ENCODE measurements around the gene ZFYVE16. TPM values are rescaled to one million over a fixed set of nuclear protein-coding genes. Genes with fewer than 3 reads are reported as not detected.

Gene ZFYVE16
- total and polyA plus RNA-seq, 2 of the 4 experiments (the other 2 are of a cell fraction) = 5.3 to 11.1 TPM

GRCh38 chr5:80509362-80509761, 101.5 kb downstream of the ZFYVE16 start:
- Histone ChIP-seq H4K91ac (ENCODE audit: insufficient read depth, low read depth, low read length) (no peak overlapping the region), H4K5ac (ENCODE audit: low read depth, low read length) (no peak overlapping the region), H3K4ac (ENCODE audit: low read depth, low read length) (no peak overlapping the region), H3K18ac (ENCODE audit: low read depth, low read length) (no peak overlapping the region), H3K9me1 (ENCODE audit: insufficient read depth, low read length) (no peaks in the 10 kb centered on the region), H2BK20ac (ENCODE audit: low read depth, low read length) (no peak overlapping the region), H3K27me3 (ENCODE audit: control insufficient read depth, insufficient read depth, low read length) (no peaks in the 10 kb centered on the region), H2AFZ (replicated peaks; ENCODE audit: low read length, poor library complexity) (no peak overlapping the region), H2AK5ac (ENCODE audit: low read depth, low read length) (no peak overlapping the region), H2BK120ac (ENCODE audit: low read depth, low read length) (no peak overlapping the region), H4K20me1 (ENCODE audit: insufficient read depth, low read length) (no peaks in the 10 kb centered on the region), H3K56ac (ENCODE audit: extremely low read depth, insufficient read depth, low read length) (no peak overlapping the region), H3K4me2 (ENCODE audit: low read depth, low read length) (no peak overlapping the region), H3K23ac (ENCODE audit: low read depth, low read length) (no peak overlapping the region), H3K36me3 (ENCODE audit: control insufficient read depth, insufficient read depth, low read length) (0 out of 2 replicates have a peak, but pooled peaks cover 3% of the 10 kb centered on the region), H3K4me1 (ENCODE audit: control insufficient read depth, insufficient read depth, low read length) (no peaks in the 10 kb centered on the region), H2BK5ac (ENCODE audit: low read depth, low read length, poor library complexity, severe bottlenecking) (no peak overlapping the region), H3K4me3 (ENCODE audit: insufficient read depth, low read depth, low read length) (no peak overlapping the region), H3K9me3 (ENCODE audit: control insufficient read depth, insufficient read depth, low read length) (no peaks in the 10 kb centered on the region), H4K8ac (ENCODE audit: low read depth in 2 of 2, low read length in 2 of 2) (no peak overlapping the region), H2BK15ac (ENCODE audit: low read depth, low read length) (no peak overlapping the region), H3K79me1 (ENCODE audit: low read depth in 1 of 2, low read length in 2 of 2) (no peaks in the 10 kb centered on the region), H2AK9ac (replicated peaks; ENCODE audit: low read depth, low read length, poor library complexity) (no peak overlapping the region), H3K27ac (ENCODE audit: insufficient read depth, low read length) (no peak overlapping the region), H3K14ac (replicated peaks; ENCODE audit: low read depth, low read length) (no peak overlapping the region), H3K9ac (ENCODE audit: low read depth, low read length) (no peak overlapping the region)
- no peak for TF ChIP-seq CEBPB (IDR thresholded peaks at IDR 0.05; ENCODE audit: low read depth, low read length)
- TF ChIP-seq CTCF (conservative IDR thresholded peaks at IDR 0.05; ENCODE audit: low read depth, low read length) = no peak
- TF ChIP-seq MAFK (IDR thresholded peaks at IDR 0.05; ENCODE audit: low read depth, low read length) = no peak
- TF ChIP-seq MAZ (IDR thresholded peaks at IDR 0.05; ENCODE audit: borderline replicate concordance, low read depth, low read length) = no peak
- no peak for TF ChIP-seq MXI1 (IDR thresholded peaks at IDR 0.05; ENCODE audit: borderline replicate concordance, low read depth, low read length)
- no peak for TF ChIP-seq USF2 (IDR thresholded peaks at IDR 0.05; ENCODE audit: low read depth, low read length)
- TF ChIP-seq CHD1 (IDR thresholded peaks at IDR 0.05; ENCODE audit: low read depth, low read length) = no peak
- TF ChIP-seq RAD21 (IDR thresholded peaks at IDR 0.05; ENCODE audit: low read length) = no peak
- TF ChIP-seq POLR2A (IDR thresholded peaks at IDR 0.05; ENCODE audit: low read depth, low read length) = no peak
- no peak for TF ChIP-seq NFE2L2 (IDR thresholded peaks at IDR 0.05; ENCODE audit: low read depth, low read length)
- TF ChIP-seq SMC3 (IDR thresholded peaks at IDR 0.05; ENCODE audit: low read depth, low read length) = no peak
- intact Hi-C loops (cut with micrococcal nuclease) (no loop called here), dilution Hi-C loops (cut with HindIII; ENCODE audit: low sequenced_read_pairs, unreplicated experiment) (no loop called here), in situ Hi-C loops (cut with MboI; ENCODE audit: low sequenced_read_pairs) (no loop called here)
- WGBS, 2 experiments (ENCODE audit: extremely low coverage in 2 of 2, insufficient read length in 1 of 2) = no CpG with 5 or more reads among the region's 4 CpGs
- BruUV-seq (replicated peaks) = no TSS peak
- DNase-seq (no peak), ATAC-seq (ENCODE audit: low read depth) (no peak)
- ChIA-PET POLR2A (ENCODE audit: unreplicated experiment) (no interaction called here), CTCF (interaction anchor here (0.9 kb wide), 1 partner anchor 10 kb away, joined by 3 read pairs; no protein-coding TSS in a partner anchor)
